Activated CD8-positive, alpha-beta T cell treated with anti-CD3 and anti-CD28 coated beads for 36 hours (primary cell): Measurements from ENCODE around the gene ADGRV1. TPM values are rescaled to one million over a fixed set of nuclear protein-coding genes. Genes with fewer than 3 reads are reported as not detected.

ENCODE experiments used
- ATAC-seq: fragments of 200-7000 bp; cut with Tn5 transposase; one replicate; pipeline ENCODE4 v1.10.0; 2021; ENCODE audit warnings: mild to moderate bottlenecking, moderate library complexity
- CTCF ChIA-PET: fragments of 350-600 bp; sonication (Branson Sonifier 250); formaldehyde crosslinking; loops from one replicate; lab custom pipeline; 2021; ENCODE audit warnings: antibody characterized with exemption; lab: Charles Lee
- POLR2A ChIA-PET: fragments of 350-600 bp; sonication (Branson Sonifier 250); formaldehyde crosslinking; loops from one replicate; lab custom pipeline; 2021; ENCODE audit warnings: antibody characterized with exemption; lab: Charles Lee
- DNase-seq: peaks from one replicate; pipeline ENCODE4 v3.0.0-alpha.2; 2020
- H3K27ac Mint-ChIP-seq: one replicate; pipeline ENCODE4 v1.8.0; 2021; ENCODE audit warnings: mild to moderate bottlenecking, mixed read lengths
- H3K27me3 Mint-ChIP-seq: one replicate; pipeline ENCODE4 v1.8.0; 2021; ENCODE audit warnings: mixed read lengths
- H3K36me3 Mint-ChIP-seq: one replicate; pipeline ENCODE4 v1.8.0; 2021; ENCODE audit warnings: low read depth, mixed read lengths
- H3K4me1 Mint-ChIP-seq: one replicate; pipeline ENCODE4 v1.8.0; 2021; ENCODE audit warnings: low read depth, mixed read lengths
- H3K4me3 Mint-ChIP-seq: one replicate; pipeline ENCODE4 v1.8.0; 2021; ENCODE audit warnings: mild to moderate bottlenecking, moderate library complexity, mixed read lengths
- H3K9me3 Mint-ChIP-seq: one replicate; pipeline ENCODE4 v1.8.0; 2021; ENCODE audit warnings: mixed read lengths
- CTCF ChIP-seq: fragments of 200-600 bp; IDR thresholded peaks from one replicate; pipeline ENCODE4 v1.8.0; 2022; ENCODE audit warnings: antibody characterized with exemption, mild to moderate bottlenecking
- intact Hi-C: fragments of 100-400 bp; cut with micrococcal nuclease; formaldehyde crosslinking; loops from one replicate; pipeline ENCODE4 v1.10.0; 2022
- total RNA-seq, 2 experiments: library from RNA; stranded (reverse); gene quantifications; one replicate each; pipeline ENCODE4 v1.2.3, GENCODE V29; 2021

Gene ADGRV1
- total RNA-seq, 2 experiments from 2014 or later = 0.18 TPM; not detected in 1

GRCh38 chr5:90546216-90546837 lies 12.3 kb upstream of the ADGRV1 start:
- Mint-ChIP-seq H3K36me3 (no peaks in the 10 kb centered on the region), H3K9me3 (no peaks in the 10 kb centered on the region), H3K27ac (no peak overlapping the region), H3K4me1 (no peaks in the 10 kb centered on the region), H3K4me3 (no peak overlapping the region), H3K27me3 (peaks cover 13% of the 10 kb centered on the region)
- ChIA-PET POLR2A (no interaction called here), CTCF (no interaction called here)
- ATAC-seq = no peak
- intact Hi-C loops = no loop called here
- no peak for DNase-seq
- no peak for TF ChIP-seq CTCF

GRCh38 chr5:90547072-90547536 lies 11.5 kb upstream of the ADGRV1 start:
- Mint-ChIP-seq H3K27ac (no peak overlapping the region), H3K27me3 (peaks cover 12% of the 10 kb centered on the region), H3K4me1 (no peaks in the 10 kb centered on the region), H3K4me3 (no peak overlapping the region), H3K36me3 (no peaks in the 10 kb centered on the region), H3K9me3 (no peaks in the 10 kb centered on the region)
- intact Hi-C loops = no loop called here
- ATAC-seq (no peak), DNase-seq (no peak)
- ChIA-PET POLR2A (no interaction called here), CTCF (interaction anchor here (1.4 kb wide), 1 partner anchor 237 kb away, joined by 4 read pairs; no protein-coding TSS in a partner anchor)
- TF ChIP-seq CTCF = no peak

GRCh38 chr5:90548069-90548593 lies 10.5 kb upstream of the ADGRV1 start:
- CTCF ChIA-PET = interaction anchor here (0.9 to 1.4 kb wide), 2 partner anchors 18 to 236 kb away, joined by 3 to 4 read pairs; no protein-coding TSS in a partner anchor

GRCh38 chr5:90549223-90549622 lies 9.4 kb upstream of the ADGRV1 start:
- intact Hi-C loops = no loop called here
- ATAC-seq (no peak), DNase-seq (no peak)
- ChIA-PET CTCF (no interaction called here), POLR2A (no interaction called here)
- no peak for TF ChIP-seq CTCF
- Mint-ChIP-seq H3K36me3 (no peaks in the 10 kb centered on the region), H3K27me3 (peaks cover 22% of the 10 kb centered on the region), H3K4me1 (no peaks in the 10 kb centered on the region), H3K9me3 (no peaks in the 10 kb centered on the region), H3K27ac (no peak overlapping the region), H3K4me3 (no peak overlapping the region)

More at GRCh38 chr5:90548069-90548593, 10.5 kb upstream of the ADGRV1 start:
- Mint-ChIP-seq H3K4me3 (no peak overlapping the region), H3K4me1 (no peaks in the 10 kb centered on the region), H3K27me3 (peaks cover 19% of the 10 kb centered on the region), H3K36me3 (no peaks in the 10 kb centered on the region), H3K27ac (no peak overlapping the region), H3K9me3 (no peaks in the 10 kb centered on the region)
- intact Hi-C loops = no loop called here
- no peak for ATAC-seq
- no peak for DNase-seq
- TF ChIP-seq CTCF = no peak
- POLR2A ChIA-PET = no interaction called here

GRCh38 chr5:90549729-90550275 lies 8.8 kb upstream of the ADGRV1 start:
- TF ChIP-seq CTCF = no peak
- ChIA-PET CTCF (no interaction called here), POLR2A (interaction anchor here (0.6 kb wide), 1 partner anchor 641 kb away, joined by 5 read pairs; no protein-coding TSS in a partner anchor)
- no peaks in the 10 kb centered on the region for H3K36me3 Mint-ChIP-seq
- peaks cover 26% of the 10 kb centered on the region for H3K27me3 Mint-ChIP-seq
- H3K27ac Mint-ChIP-seq = no peak overlapping the region
- H3K9me3 Mint-ChIP-seq = no peaks in the 10 kb centered on the region
- DNase-seq (no peak), ATAC-seq (no peak)
- no peak overlapping the region for H3K4me3 Mint-ChIP-seq
- intact Hi-C loops = no loop called here
- H3K4me1 Mint-ChIP-seq = no peaks in the 10 kb centered on the region
